HEK293 (cell line): Measurements from ENCODE around the gene CD82.
"Not testable (repeated sequence)": the region's sequence is repeated elsewhere in the genome, so short reads cannot be mapped to it uniquely, and the experiment has no call there.

ENCODE experiments used
- GLI4 ChIP-seq: fragments of 450-650 bp; formaldehyde crosslinking; IDR thresholded peaks from 2 replicates; pipeline ENCODE4 v1.5.1; 2016; ENCODE audit warnings: missing biosample characterization, missing genetic modification characterization
- GLIS1 ChIP-seq: fragments of 450-650 bp; formaldehyde crosslinking; IDR thresholded peaks from 2 replicates; pipeline ENCODE4 v1.5.1; 2016; ENCODE audit warnings: missing biosample characterization, missing genetic modification characterization
- PBX3 ChIP-seq: sonication (generic); formaldehyde crosslinking; IDR thresholded peaks from 2 replicates; pipeline ENCODE4 v1.8.1; 2022; ENCODE audit warnings: mild to moderate bottlenecking, moderate library complexity, missing genetic modification reagents
- ZNF791 ChIP-seq: fragments of 450-650 bp; formaldehyde crosslinking; IDR thresholded peaks from 2 replicates; pipeline ENCODE4 v1.5.1; 2016; ENCODE audit warnings: missing biosample characterization, missing genetic modification characterization
- ZSCAN18 ChIP-seq: fragments of 450-650 bp; formaldehyde crosslinking; IDR thresholded peaks from 2 replicates; pipeline ENCODE4 v1.5.1; 2016; ENCODE audit warnings: missing biosample characterization, missing genetic modification characterization
- TF ChIP-seq, protein P1 (sequence below): fragments of 450-650 bp; formaldehyde crosslinking; IDR thresholded peaks from 2 replicates; pipeline ENCODE4 v1.5.1; 2016; ENCODE audit warnings: missing biosample characterization, missing genetic modification characterization
- TF ChIP-seq, protein P2 (sequence below): fragments of 450-650 bp; formaldehyde crosslinking; IDR thresholded peaks from 2 replicates; pipeline ENCODE4 v1.5.1; 2017; ENCODE audit warnings: missing biosample characterization, missing genetic modification characterization

DNA sequence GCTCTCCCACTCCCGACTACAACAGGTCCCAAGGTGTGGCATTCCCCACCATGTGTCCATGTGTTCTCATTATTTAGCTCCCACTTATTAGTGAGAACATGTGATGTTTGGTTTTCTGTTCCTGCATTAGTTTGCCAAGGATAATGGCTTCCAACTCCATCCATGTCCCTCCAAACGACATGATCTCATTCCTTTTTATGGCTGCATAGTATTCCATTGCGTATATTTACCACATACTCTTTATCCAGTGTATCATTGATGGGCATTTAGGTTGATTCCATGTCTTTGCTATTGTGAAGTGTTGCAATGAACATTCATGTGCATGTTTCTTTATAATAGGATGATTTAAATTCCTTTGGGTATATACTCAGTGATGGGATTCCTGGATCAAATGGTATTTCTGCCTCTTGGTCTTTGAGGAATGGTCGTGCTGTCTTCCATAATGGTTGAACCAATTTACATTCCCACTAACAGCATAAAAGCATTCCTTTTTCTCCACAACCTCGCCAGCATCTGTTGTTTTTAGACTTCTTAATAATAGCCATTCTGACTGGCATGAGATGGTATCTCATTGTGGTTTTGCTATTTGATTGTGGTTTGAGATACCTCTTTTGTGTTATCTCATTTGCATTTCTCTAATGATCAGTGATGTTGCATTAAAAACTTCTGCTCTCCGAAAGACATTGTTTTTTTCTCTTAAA lies 81.9 kb downstream of the CD82 start:
- TF ChIP-seq, protein P1, sequence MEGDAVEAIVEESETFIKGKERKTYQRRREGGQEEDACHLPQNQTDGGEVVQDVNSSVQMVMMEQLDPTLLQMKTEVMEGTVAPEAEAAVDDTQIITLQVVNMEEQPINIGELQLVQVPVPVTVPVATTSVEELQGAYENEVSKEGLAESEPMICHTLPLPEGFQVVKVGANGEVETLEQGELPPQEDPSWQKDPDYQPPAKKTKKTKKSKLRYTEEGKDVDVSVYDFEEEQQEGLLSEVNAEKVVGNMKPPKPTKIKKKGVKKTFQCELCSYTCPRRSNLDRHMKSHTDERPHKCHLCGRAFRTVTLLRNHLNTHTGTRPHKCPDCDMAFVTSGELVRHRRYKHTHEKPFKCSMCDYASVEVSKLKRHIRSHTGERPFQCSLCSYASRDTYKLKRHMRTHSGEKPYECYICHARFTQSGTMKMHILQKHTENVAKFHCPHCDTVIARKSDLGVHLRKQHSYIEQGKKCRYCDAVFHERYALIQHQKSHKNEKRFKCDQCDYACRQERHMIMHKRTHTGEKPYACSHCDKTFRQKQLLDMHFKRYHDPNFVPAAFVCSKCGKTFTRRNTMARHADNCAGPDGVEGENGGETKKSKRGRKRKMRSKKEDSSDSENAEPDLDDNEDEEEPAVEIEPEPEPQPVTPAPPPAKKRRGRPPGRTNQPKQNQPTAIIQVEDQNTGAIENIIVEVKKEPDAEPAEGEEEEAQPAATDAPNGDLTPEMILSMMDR (tag by site-specific recombination): not testable (repeated sequence)
- not testable (repeated sequence) for TF ChIP-seq ZNF791; GLIS1 (tag by site-specific recombination); GLI4 (tag by site-specific recombination); PBX3 (CRISPR knock-in tag); ZSCAN18 (tag by site-specific recombination)
- TF ChIP-seq, protein P2, sequence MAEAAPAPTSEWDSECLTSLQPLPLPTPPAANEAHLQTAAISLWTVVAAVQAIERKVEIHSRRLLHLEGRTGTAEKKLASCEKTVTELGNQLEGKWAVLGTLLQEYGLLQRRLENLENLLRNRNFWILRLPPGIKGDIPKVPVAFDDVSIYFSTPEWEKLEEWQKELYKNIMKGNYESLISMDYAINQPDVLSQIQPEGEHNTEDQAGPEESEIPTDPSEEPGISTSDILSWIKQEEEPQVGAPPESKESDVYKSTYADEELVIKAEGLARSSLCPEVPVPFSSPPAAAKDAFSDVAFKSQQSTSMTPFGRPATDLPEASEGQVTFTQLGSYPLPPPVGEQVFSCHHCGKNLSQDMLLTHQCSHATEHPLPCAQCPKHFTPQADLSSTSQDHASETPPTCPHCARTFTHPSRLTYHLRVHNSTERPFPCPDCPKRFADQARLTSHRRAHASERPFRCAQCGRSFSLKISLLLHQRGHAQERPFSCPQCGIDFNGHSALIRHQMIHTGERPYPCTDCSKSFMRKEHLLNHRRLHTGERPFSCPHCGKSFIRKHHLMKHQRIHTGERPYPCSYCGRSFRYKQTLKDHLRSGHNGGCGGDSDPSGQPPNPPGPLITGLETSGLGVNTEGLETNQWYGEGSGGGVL: not testable (repeated sequence)
